ENCODE measurements around the gene PSMB7.

Gene PSMB7

GRCh38 chr9:124377551-124378406 is 37.5 kb downstream of the PSMB7 start:
- DNase-seq: no peak

GRCh38 chr9:124376329-124376728 is 38.9 kb downstream of the PSMB7 start:
- no peak for DNase-seq

GRCh38 chr9:124375726-124376125 is 39.5 kb downstream of the PSMB7 start:
- DNase-seq: no peak

GRCh38 chr9:124373851-124374250 is 41.4 kb downstream of the PSMB7 start:
- no peak for DNase-seq

- no peak for DNase-seq
Observed at GRCh38 chr9:124373386-124373785, 41.9 kb downstream of the PSMB7 start.

GRCh38 chr9:124372038-124372437 is 43.2 kb downstream of the PSMB7 start:
- DNase-seq: no peak

GRCh38 chr9:124370896-124371582 is 44.2 kb downstream of the PSMB7 start:
- no peak for DNase-seq

- no peak for DNase-seq
Observed at GRCh38 chr9:124369231-124369797, 45.9 kb downstream of the PSMB7 start.

GRCh38 chr9:124368692-124369091 is 46.5 kb downstream of the PSMB7 start:
- DNase-seq: no peak

- DNase-seq: no peak
Observed at GRCh38 chr9:124366476-124367220, 48.6 kb downstream of the PSMB7 start.

GRCh38 chr9:124365036-124365435 is 50.2 kb downstream of the PSMB7 start:
- DNase-seq: no peak

GRCh38 chr9:124364141-124364540 is 51.1 kb downstream of the PSMB7 start:
- DNase-seq: no peak

GRCh38 chr9:124363326-124364096 is 51.7 kb downstream of the PSMB7 start:
- DNase-seq: no peak

GRCh38 chr9:124361128-124361527 is 54.1 kb downstream of the PSMB7 start:
- DNase-seq: no peak

GRCh38 chr9:124359855-124360678 is 55.2 kb downstream of the PSMB7 start:
- DNase-seq: no peak

GRCh38 chr9:124359426-124359825 is 55.8 kb downstream of the PSMB7 start:
- no peak for DNase-seq

- no peak for DNase-seq
Observed at GRCh38 chr9:124358631-124359030, 56.6 kb downstream of the PSMB7 start.

- DNase-seq: peak in 1 of 5 experiments; percentile 19
Observed at GRCh38 chr9:124357721-124358361, 57.4 kb downstream of the PSMB7 start.

GRCh38 chr9:124356745-124357390 is 58.4 kb downstream of the PSMB7 start:
- DNase-seq: peak in 1 of 5 experiments; percentile 72
